AG10803 (cell line): ENCODE measurements around the gene SIRPG.

Source experiments
- DNase-seq: peaks from one replicate; pipeline ENCODE4 v3.0.0; 2010; ENCODE audit warnings: low read depth
- H3K4me3 ChIP-seq: 2 replicates; pipeline ENCODE4 v1.5.1; 2011; ENCODE audit warnings: mild to moderate bottlenecking, low read length, control low read depth
- CTCF ChIP-seq: conservative IDR thresholded peaks from 2 replicates; pipeline ENCODE4 v1.5.1; 2011; ENCODE audit warnings: mild to moderate bottlenecking, low read length, control low read depth, inconsistent platforms

Gene SIRPG

GRCh38 chr20:1627200-1627550 is 30.4 kb downstream of the SIRPG start:
- TF ChIP-seq CTCF = no peak
- H3K4me3 ChIP-seq = no peak overlapping the region
- no peak for DNase-seq

- no peak for TF ChIP-seq CTCF
- H3K4me3 ChIP-seq = no peak overlapping the region
- no peak for DNase-seq
Observed at GRCh38 chr20:1626528-1627199, 30.9 kb downstream of the SIRPG start.

GRCh38 chr20:1625083-1625690 is 32.4 kb downstream of the SIRPG start:
- H3K4me3 ChIP-seq = no peak overlapping the region
- DNase-seq = no peak
- TF ChIP-seq CTCF = no peak

GRCh38 chr20:1623501-1624205 is 33.9 kb downstream of the SIRPG start:
- no peak overlapping the region for H3K4me3 ChIP-seq
- no peak for TF ChIP-seq CTCF
- DNase-seq = no peak

GRCh38 chr20:1622450-1622849 is 35.1 kb downstream of the SIRPG start:
- H3K4me3 ChIP-seq = no peak overlapping the region
- TF ChIP-seq CTCF = no peak
- DNase-seq = no peak

GRCh38 chr20:1621316-1621715 is 36.3 kb downstream of the SIRPG start:
- no peak overlapping the region for H3K4me3 ChIP-seq
- DNase-seq = no peak
- no peak for TF ChIP-seq CTCF

GRCh38 chr20:1619861-1620444 is 37.6 kb downstream of the SIRPG start, which contains the start of gene SIRPB1:
Gene SIRPB1 (minus strand): TSS chr20:1620009. CDS start chr20:1619944, 65 bp downstream.
- H3K4me3 ChIP-seq = no peak within 1 kb of the TSS
- TF ChIP-seq CTCF = no peak
- no peak for DNase-seq
